ENCODE results near the gene PDP2.
"Not testable (repeated sequence)": the region's sequence is repeated elsewhere in the genome, so short reads cannot be mapped to it uniquely, and the experiment has no call there.

The PDP2 gene

DNA sequence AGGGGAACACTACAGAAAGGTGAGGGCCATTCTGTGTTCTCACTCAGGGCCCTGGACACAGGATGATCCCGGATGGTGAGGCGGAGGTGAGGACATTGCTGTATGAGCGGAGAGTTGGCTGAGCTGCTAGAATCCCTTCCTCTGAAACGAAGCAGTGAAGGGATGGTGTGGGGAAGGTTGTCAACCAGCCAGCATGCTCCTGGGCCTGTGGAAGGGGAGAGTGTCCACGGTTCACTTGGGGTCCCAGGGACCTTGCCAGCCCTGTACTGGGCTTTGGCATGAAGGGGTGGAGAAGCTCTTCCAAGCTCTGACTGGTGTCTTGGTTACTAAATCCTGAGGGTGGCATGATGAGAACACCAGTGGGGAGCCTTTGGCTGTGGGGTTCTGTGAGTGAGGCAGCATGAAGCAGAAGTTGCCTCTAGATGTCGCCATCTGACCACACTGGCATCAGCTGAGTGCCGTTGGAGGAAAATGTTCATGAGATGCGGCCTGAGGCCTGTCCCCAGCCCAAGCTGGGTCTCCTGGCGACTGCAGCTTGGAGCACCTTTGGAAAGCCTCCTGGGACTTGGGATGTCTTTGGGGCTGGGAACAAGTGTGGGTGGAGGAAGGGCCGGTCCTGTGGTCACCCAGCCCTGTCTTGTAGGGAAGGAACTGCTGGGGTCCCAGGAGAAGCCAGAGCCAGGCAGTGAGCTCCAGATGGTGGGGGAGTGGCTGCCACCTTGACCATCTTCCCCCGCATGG lies 14.8 kb downstream of the PDP2 start:
- Histone ChIP-seq H2AFZ (ENCODE audit: low read length) (no peak overlapping the region), H3K27ac (ENCODE audit: low read depth, low read length, poor library complexity, severe bottlenecking) (no peak overlapping the region), H3K9ac (ENCODE audit: low read length) (no peak overlapping the region)

GRCh38 chr16:66895689-66895979 lies 15.3 kb downstream of the PDP2 start:
- TF ChIP-seq, protein P1, sequence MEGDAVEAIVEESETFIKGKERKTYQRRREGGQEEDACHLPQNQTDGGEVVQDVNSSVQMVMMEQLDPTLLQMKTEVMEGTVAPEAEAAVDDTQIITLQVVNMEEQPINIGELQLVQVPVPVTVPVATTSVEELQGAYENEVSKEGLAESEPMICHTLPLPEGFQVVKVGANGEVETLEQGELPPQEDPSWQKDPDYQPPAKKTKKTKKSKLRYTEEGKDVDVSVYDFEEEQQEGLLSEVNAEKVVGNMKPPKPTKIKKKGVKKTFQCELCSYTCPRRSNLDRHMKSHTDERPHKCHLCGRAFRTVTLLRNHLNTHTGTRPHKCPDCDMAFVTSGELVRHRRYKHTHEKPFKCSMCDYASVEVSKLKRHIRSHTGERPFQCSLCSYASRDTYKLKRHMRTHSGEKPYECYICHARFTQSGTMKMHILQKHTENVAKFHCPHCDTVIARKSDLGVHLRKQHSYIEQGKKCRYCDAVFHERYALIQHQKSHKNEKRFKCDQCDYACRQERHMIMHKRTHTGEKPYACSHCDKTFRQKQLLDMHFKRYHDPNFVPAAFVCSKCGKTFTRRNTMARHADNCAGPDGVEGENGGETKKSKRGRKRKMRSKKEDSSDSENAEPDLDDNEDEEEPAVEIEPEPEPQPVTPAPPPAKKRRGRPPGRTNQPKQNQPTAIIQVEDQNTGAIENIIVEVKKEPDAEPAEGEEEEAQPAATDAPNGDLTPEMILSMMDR (IDR thresholded peaks at IDR 0.05; ENCODE audit: low read length) = no peak
- TF ChIP-seq EZH2 (IDR thresholded peaks at IDR 0.05; ENCODE audit: borderline replicate concordance, low read length) = no peak
- H3K9ac ChIP-seq (ENCODE audit: low read length) = no peak overlapping the region; the same call in 1 of the 2 replicates

More for the DNA sequence above, 14.8 kb downstream of the PDP2 start:
- Histone ChIP-seq H3K9me2 (ENCODE audit: low read depth, low read length) (no peaks in the 10 kb centered on the region), H4K20me1 (ENCODE audit: insufficient read depth, low read length) (no peaks in the 10 kb centered on the region), H3K4me3 (ENCODE audit: low read depth, low read length, poor library complexity, severe bottlenecking) (no peak overlapping the region), H3K9me3 (ENCODE audit: low read length) (no peaks in the 10 kb centered on the region), H3K27me3 (ENCODE audit: insufficient read depth, low read length) (no peaks in the 10 kb centered on the region; the same call in 1 of the 2 replicates), H3K36me3 (ENCODE audit: insufficient read depth, low read length) (no peaks in the 10 kb centered on the region), H3K4me1 (ENCODE audit: insufficient read depth, low read length, severe bottlenecking) (no peaks in the 10 kb centered on the region), H3F3A (ENCODE audit: insufficient read depth, low read length) (no peaks in the 10 kb centered on the region), H3K79me2 (ENCODE audit: insufficient read depth, low read length) (no peaks in the 10 kb centered on the region), H3K4me2 (ENCODE audit: low read length) (no peak overlapping the region)
- TF ChIP-seq EZH2 (IDR thresholded peaks at IDR 0.05; ENCODE audit: borderline replicate concordance, low read length) = no peak
- TF ChIP-seq, protein P1 (IDR thresholded peaks at IDR 0.05; ENCODE audit: low read length) = peak; percentile 88

DNA sequence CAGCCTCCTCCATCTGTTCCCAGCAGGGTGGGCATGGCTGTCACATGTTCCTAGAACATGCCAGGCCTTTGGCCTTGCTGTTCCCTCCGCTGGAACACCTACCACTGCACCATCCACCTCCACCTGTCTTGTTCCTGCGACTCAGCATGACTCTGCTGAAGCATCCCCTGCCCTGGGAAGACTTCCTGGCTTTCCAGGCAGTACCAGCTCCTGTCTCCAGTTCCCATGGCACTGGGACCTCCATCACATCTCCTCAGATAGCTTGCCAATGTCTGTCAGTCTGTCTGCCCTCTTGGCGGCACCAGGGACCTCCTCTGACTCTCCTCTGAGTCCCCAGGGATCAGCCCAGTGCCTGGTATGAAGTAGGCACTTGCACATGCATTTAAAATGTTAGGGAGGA lies 15.7 kb downstream of the PDP2 start:
- H3K9me3 ChIP-seq (ENCODE audit: low read length) = no peaks in the 10 kb centered on the region
- no peaks in the 10 kb centered on the region; the same call in 1 of the 2 replicates for H3K27me3 ChIP-seq (ENCODE audit: insufficient read depth, low read length)
- no peak overlapping the region for H3K27ac ChIP-seq (ENCODE audit: low read depth, low read length, poor library complexity, severe bottlenecking)
- no peaks in the 10 kb centered on the region for H3K4me1 ChIP-seq (ENCODE audit: insufficient read depth, low read length, severe bottlenecking)
- no peak for TF ChIP-seq EZH2 (IDR thresholded peaks at IDR 0.05; ENCODE audit: borderline replicate concordance, low read length)
- TF ChIP-seq, protein P1 (IDR thresholded peaks at IDR 0.05; ENCODE audit: low read length) = no peak
- H3F3A ChIP-seq (ENCODE audit: insufficient read depth, low read length) = no peaks in the 10 kb centered on the region
- no peaks in the 10 kb centered on the region for H3K36me3 ChIP-seq (ENCODE audit: insufficient read depth, low read length)
- H4K20me1 ChIP-seq (ENCODE audit: insufficient read depth, low read length) = no peaks in the 10 kb centered on the region
- H3K4me2 ChIP-seq (ENCODE audit: low read length) = no peak overlapping the region
- H2AFZ ChIP-seq (ENCODE audit: low read length) = no peak overlapping the region
- H3K9me2 ChIP-seq (ENCODE audit: low read depth, low read length) = no peaks in the 10 kb centered on the region
- H3K9ac ChIP-seq (ENCODE audit: low read length) = no peak overlapping the region; the same call in 1 of the 2 replicates
- no peak overlapping the region for H3K4me3 ChIP-seq (ENCODE audit: low read depth, low read length, poor library complexity, severe bottlenecking)
- H3K79me2 ChIP-seq (ENCODE audit: insufficient read depth, low read length) = no peaks in the 10 kb centered on the region

More at GRCh38 chr16:66895689-66895979, 15.3 kb downstream of the PDP2 start:
- Histone ChIP-seq H3F3A (ENCODE audit: insufficient read depth, low read length) (no peaks in the 10 kb centered on the region), H2AFZ (ENCODE audit: low read length) (no peak overlapping the region), H3K9me2 (ENCODE audit: low read depth, low read length) (no peaks in the 10 kb centered on the region), H3K4me3 (ENCODE audit: low read depth, low read length, poor library complexity, severe bottlenecking) (no peak overlapping the region), H3K27ac (ENCODE audit: low read depth, low read length, poor library complexity, severe bottlenecking) (no peak overlapping the region), H3K4me1 (ENCODE audit: insufficient read depth, low read length, severe bottlenecking) (no peaks in the 10 kb centered on the region), H3K27me3 (ENCODE audit: insufficient read depth, low read length) (no peaks in the 10 kb centered on the region; the same call in 1 of the 2 replicates), H3K79me2 (ENCODE audit: insufficient read depth, low read length) (no peaks in the 10 kb centered on the region), H4K20me1 (ENCODE audit: insufficient read depth, low read length) (no peaks in the 10 kb centered on the region), H3K4me2 (ENCODE audit: low read length) (no peak overlapping the region), H3K36me3 (ENCODE audit: insufficient read depth, low read length) (no peaks in the 10 kb centered on the region), H3K9me3 (ENCODE audit: low read length) (no peaks in the 10 kb centered on the region)

DNA sequence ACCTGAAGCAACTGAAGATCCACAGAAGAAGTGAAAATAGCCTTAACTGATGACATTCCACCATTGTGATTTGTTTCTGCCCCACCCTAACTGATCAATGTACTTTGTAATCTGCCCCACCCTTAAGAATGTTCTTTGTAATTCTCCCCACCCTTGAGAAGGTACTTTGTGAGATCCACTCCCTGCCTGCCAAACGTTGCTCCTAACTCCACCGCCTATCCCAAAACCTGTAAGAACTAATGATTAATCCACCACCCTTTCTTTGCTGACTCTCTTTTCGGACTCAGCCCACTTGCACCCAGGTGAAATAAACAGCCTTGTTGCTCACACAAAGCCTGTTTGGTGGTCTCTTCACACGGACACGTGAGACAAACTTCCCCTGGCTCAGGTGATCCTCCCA lies 16.4 kb downstream of the PDP2 start:
- not testable (repeated sequence) for H2AFZ ChIP-seq (ENCODE audit: low read length); H3K9ac ChIP-seq (ENCODE audit: low read length); H3K9me3 ChIP-seq (ENCODE audit: low read length); H3K9me2 ChIP-seq (ENCODE audit: low read depth, low read length); H3F3A ChIP-seq (ENCODE audit: insufficient read depth, low read length); H3K36me3 ChIP-seq (ENCODE audit: insufficient read depth, low read length); H3K79me2 ChIP-seq (ENCODE audit: insufficient read depth, low read length); H3K4me1 ChIP-seq (ENCODE audit: insufficient read depth, low read length, severe bottlenecking); H4K20me1 ChIP-seq (ENCODE audit: insufficient read depth, low read length); H3K27ac ChIP-seq (ENCODE audit: low read depth, low read length, poor library complexity, severe bottlenecking); H3K4me3 ChIP-seq (ENCODE audit: low read depth, low read length, poor library complexity, severe bottlenecking); H3K4me2 ChIP-seq (ENCODE audit: low read length); H3K27me3 ChIP-seq (ENCODE audit: insufficient read depth, low read length)

All from OCI-LY1 (cell line).